DMS114 treated with DMSO at 0.1 percent for 48 hours (cell line): ENCODE data around the gene DIS3L2.

ENCODE experiments used
- DNase-seq: peaks from one replicate; lab custom pipeline; 2025; ENCODE audit not compliant: unreplicated experiment; lab: John Stamatoyannopoulos, UW

The DIS3L2 gene

GRCh38 chr2:231951452-231952035 lies 10.0 kb upstream of the DIS3L2 start:
- no peak for DNase-seq

- DNase-seq = no peak
Observed at GRCh38 chr2:231955758-231956472, 5.6 kb upstream of the DIS3L2 start.

GRCh38 chr2:231957913-231958763 lies 3.4 kb upstream of the DIS3L2 start:
- no peak for DNase-seq

- DNase-seq = no peak
Observed at GRCh38 chr2:231960810-231961348, 634 bp upstream of the DIS3L2 start.

- DNase-seq = no peak
Observed at GRCh38 chr2:231965102-231965501, 3.6 kb downstream of the DIS3L2 start.

GRCh38 chr2:231966886-231967285 lies 5.4 kb downstream of the DIS3L2 start:
- DNase-seq = no peak

DNA sequence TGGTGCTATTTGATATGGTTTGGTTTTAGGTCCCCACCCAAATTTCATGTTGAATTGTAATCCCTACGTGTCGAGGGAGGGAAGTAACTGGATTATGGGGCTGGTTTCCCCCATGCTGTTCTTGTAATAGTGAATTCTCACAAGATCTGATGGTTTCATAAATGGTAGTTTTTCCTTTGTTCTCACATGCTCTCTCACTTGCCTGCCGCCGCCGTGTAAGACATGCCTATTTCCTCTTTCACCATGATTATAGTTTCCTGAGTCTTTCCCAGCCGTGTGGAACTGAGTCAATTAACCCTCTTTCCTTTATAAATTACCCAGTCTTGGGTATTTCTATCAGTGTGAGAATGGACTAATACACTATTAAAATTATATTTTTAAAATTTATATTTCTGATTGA lies 7.3 kb downstream of the DIS3L2 start:
- DNase-seq = no peak

- DNase-seq = no peak
Observed at GRCh38 chr2:231970461-231970860, 8.9 kb downstream of the DIS3L2 start.

DNA sequence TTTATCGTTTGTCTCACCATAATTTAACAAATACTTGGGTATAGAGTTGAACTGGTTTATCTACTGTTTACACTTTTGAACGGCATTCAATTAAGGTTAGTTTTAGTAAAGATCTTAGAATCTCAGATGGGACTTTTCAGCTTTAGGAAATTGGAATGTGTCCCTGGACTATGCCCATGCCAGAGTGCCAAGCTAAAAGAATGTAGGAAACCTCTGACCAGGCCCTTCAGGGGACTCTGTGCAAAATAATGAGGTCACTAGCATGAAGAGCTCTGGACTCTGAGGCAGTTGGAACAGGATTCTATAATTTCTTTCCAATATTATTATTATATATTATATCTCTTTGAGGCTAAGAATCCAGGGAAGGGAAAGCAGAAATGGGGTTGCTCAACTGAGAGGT lies 13.5 kb downstream of the DIS3L2 start:
- no peak for DNase-seq

DNA sequence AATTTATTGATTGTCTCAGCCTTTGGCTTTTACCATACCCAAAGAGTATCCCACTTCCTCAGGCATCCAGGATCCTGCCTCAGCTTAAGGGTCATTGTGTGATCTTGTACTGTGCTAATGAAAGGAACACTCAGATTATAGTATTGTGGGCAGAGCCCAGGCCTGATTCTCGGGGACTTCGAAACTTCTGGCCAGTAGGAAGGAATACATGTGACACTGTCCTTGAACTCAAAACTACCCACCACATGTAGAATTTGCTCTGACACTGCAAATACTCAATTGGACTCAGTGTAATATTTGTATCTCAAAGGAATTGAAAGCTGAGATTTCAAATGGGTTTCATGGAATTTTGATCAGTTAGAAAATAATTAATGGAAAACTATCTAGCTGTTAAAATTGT lies 15.9 kb downstream of the DIS3L2 start:
- no peak for DNase-seq

GRCh38 chr2:231984992-231985391 lies 23.5 kb downstream of the DIS3L2 start:
- no peak for DNase-seq

DNA sequence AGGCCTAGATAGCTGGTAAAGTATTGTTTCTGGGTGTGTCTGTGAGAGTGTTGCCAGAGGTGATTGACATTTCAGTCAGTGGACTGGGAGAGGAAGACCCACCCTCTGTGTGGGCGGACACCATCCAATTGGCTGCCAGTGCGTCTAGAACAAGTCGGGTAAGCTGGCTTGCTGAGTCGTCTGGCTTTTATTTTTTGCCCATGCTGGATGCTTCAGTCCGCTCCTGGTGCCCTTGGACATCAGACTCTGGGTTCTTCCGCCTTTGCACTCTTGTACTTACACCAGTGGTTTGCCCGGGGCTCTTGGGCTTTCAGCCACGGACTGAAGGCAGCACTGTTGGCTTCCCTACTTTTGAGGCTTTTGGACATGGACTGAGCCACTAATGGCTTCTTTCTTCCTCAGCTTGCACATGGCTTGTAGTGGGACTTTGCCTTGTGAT lies 24.3 kb downstream of the DIS3L2 start:
- DNase-seq = no peak

DNA sequence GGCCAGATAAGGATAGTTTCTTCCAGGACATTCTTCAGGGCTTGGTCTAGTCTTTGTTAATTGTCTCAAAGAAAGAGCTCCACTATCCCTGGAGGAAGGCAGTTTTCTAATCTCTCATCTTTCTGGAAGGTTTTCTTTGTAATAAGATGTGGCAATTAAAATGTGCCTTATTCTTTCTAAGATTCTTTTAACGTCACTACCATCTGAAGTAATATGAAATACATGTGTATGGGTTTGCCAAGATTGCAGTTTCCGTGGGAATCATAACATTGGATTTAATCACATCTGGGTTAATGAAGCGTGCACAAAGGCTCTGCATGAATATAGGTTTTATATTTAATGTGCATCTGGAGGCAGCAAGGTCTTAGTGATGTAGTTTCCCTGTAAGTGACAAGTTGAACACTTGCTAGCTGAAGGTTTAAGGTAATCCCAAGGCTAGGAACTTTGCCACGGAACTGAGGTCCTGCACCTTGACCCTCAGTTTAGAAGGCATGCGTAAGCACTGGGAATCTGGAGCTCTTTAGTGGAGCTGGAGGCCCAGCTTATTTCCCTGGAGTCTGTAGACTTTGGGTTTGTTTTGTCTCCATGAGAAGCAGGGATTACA lies 25.7 kb downstream of the DIS3L2 start:
- no peak for DNase-seq

DNA sequence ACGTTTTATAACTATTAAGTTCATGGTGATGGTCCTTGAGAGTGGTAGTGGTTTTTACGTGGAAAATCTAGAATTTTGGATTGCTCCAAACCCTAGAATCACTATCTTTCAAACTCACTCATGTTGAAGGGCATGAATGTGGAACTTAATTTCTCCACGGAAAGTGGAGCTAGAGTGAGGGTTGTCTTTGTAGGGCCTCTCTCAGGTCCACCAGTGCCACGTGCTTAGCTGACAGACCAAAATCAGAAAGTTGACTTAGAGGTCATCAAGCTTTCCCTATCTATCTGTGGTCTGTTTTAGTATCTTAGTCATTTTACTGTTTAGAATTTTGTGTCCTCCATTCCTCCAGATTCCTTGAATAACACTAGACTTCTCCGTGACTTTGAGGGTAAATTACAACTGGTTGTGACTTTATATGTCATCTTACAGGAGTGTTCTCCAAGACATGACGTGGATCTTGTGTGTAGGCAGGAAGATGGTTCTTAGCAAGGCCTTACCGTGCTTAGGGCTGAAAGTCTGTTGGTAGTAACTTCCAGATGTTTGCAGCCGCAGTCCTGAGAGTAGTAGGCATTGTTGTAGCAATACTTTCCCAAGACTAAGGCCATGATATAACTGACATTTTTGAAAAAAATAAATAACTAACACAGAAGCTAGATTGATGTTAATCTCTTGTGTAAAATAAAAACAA lies 26.8 kb downstream of the DIS3L2 start:
- DNase-seq = no peak

DNA sequence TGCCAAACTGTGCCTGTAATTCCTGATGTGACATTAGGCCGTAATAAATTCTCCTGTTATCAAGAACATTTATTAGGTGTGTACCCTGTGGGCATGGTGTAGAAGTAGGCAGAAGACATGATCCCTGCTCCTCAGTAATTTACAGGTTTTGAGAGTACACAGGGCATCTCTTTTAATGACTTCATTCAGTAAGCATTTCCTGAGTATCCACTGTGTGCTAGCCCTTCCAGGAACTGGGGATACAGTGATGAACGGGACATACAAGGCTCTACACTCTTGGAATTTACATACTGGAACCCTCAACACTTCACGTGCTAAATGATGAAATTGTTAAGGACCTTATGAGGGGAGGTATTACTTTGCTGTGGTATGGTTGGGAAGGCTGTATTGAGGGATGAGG lies 30.2 kb downstream of the DIS3L2 start:
- no peak for DNase-seq

DNA sequence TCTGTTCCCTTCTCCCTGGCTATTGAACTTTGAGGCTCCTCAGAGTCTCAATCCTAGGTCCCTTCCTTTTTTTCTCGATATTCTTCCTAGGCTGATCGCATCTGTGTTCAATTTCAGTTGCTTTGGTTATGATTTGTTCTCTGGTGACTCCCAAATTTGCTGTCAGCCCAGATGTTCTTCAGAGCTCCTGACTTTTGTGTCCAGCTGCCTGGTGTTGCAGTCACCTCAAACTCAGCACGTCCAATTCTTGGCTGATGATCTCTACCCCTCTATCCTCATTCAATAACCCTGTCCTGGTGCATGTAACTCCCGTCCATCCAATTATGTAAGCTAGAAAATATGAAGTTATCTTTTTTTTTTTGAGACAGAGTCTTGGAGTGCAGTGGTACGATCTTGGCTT lies 31.4 kb downstream of the DIS3L2 start:
- no peak for DNase-seq

GRCh38 chr2:231996797-231997540 lies 35.5 kb downstream of the DIS3L2 start:
- DNase-seq = no peak

DNA sequence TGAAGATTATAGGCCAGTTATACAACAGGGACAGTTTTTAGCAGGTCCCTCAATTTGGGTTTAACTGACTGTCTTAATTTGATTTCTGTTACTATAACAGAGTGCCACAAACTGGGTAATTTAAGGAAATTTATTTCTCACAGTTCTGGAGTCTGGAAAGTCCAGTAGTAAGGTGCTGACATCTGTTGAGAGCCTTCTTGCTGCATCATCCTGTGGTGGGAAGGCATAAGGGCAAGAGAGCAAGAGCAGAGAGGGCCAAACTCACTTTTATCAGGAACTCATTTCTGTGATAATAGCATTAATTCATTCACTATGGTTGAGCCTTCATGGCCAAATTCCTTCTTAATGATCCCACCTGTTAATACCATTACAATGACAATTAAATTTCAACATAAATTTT lies 36.5 kb downstream of the DIS3L2 start:
- no peak for DNase-seq

DNA sequence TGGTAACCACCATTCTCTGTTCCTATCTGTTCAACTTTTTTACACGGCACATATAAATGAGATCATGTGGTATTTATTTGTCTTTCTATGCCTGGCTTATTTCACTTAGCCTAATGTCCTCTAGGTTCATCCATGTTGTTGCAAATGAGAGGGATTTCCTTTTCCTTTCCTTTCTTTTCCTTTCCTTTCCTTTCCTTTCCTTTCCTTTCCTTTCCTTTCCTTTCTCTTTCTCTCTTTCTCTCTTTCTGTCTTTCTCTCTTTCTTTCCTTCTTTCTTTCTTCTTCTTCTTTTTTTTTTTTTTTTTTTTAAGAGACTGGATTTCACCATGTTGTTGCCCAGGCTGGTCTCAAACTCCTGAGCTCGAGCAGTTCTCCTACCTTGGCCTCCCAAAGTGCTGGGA lies 38.9 kb downstream of the DIS3L2 start:
- DNase-seq = no peak

DNA sequence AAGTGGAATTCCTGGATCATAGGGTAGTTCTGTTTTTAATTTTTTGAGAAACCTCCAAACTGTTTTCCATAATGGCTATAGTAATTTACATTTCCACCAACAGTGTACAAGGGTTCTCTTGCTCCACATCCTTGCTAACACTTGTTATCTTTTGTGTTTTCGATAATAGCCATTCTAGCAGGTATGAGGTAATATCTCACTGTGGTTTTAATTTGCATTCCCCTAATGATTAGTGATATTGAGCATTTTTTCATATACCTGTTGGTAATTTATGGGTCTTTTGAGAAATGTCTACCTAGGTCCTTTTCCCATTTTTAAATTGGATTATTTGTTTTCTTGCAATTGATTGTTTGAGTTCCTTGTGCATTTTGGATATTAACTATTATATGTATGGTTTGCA lies 39.6 kb downstream of the DIS3L2 start:
- no peak for DNase-seq
